ENCODE data around the gene BCKDK. TPM values are rescaled to one million over a fixed set of nuclear protein-coding genes. Genes with fewer than 3 reads are reported as not detected.

BCKDK gene
- total and polyA plus RNA-seq, 2 of the 8 experiments (the other 6 are each of a cell fraction or from before 2014, with no cell fraction given): 49.6 to 77.1 TPM

- Histone ChIP-seq H2BK120ac (replicated peaks; ENCODE audit: low read depth, low read length) (no peak overlapping the region), H2BK5ac (ENCODE audit: low read depth, low read length) (no peak overlapping the region; the same call in 1 of the 2 replicates), H3K9ac (replicated peaks in 1 of 4; ENCODE audit: extremely low read depth in 1 of 4, low read depth in 3 of 4, low read length in 3 of 4) (no peak overlapping the region), H3K56ac (replicated peaks; ENCODE audit: insufficient read length, low read depth, low read length) (no peak overlapping the region), H3K23me2 (ENCODE audit: low read depth, low read length) (no peaks in the 10 kb centered on the region), H3K79me1 (ENCODE audit: low read depth, low read length) (peaks cover 2% of the 10 kb centered on the region; the same call in 1 of the 2 replicates), H2AK5ac (ENCODE audit: low read depth, low read length) (no peak overlapping the region), H4K5ac (ENCODE audit: insufficient read length, low read depth, low read length) (no peak overlapping the region), H2AFZ (ENCODE audit: low read length) (no peak overlapping the region), H2BK12ac (ENCODE audit: low read depth, low read length) (no peak overlapping the region), H4K8ac (ENCODE audit: extremely low read depth, insufficient read depth, low read length) (no peak overlapping the region; the same call in 1 of the 2 replicates), H3K14ac (ENCODE audit: insufficient read length) (no peak overlapping the region), H3K36me3 (ENCODE audit: control insufficient read depth in 2 of 4, insufficient read depth in 4 of 4, low read length in 3 of 4) (peaks cover 0 to 14% (median 8%) of the 10 kb centered on the region in 4 experiments; a peak in 4 of 8 replicates), H3K27me3 (replicated peaks in 1 of 4; ENCODE audit: control insufficient read depth in 3 of 4, extremely low read depth in 1 of 4, insufficient read depth in 3 of 4, low read length in 3 of 4) (no peaks in the 10 kb centered on the region), H3K23ac (ENCODE audit: insufficient read length) (no peak overlapping the region), H2BK15ac (ENCODE audit: low read length) (no peak overlapping the region), H3K9me3 (ENCODE audit: insufficient read depth in 2 of 2, low read depth in 1 of 2, low read length in 1 of 2) (no peaks in the 10 kb centered on the region), H3K4me2 (ENCODE audit: insufficient read depth in 1 of 2, low read depth in 2 of 2, low read length in 2 of 2) (no peak overlapping the region), H3K4me3 (ENCODE audit: extremely low read depth in 1 of 4, insufficient read depth in 2 of 4, low read depth in 3 of 4, low read length in 4 of 4) (no peak overlapping the region), H3K4me1 (replicated peaks in 1 of 4; ENCODE audit: control insufficient read depth in 3 of 4, insufficient read depth in 4 of 4, low read length in 3 of 4) (no peaks in the 10 kb centered on the region), H4K91ac (replicated peaks; ENCODE audit: insufficient read length, low read length) (no peak overlapping the region), H2BK20ac (ENCODE audit: low read length) (no peak overlapping the region), H4K20me1 (replicated peaks in 1 of 2; ENCODE audit: control insufficient read depth in 1 of 2, insufficient read depth in 2 of 2, low read length in 2 of 2) (peaks cover 16 to 18% of the 10 kb centered on the region in 2 experiments), H3K4ac (replicated peaks; ENCODE audit: insufficient read length, low read depth, low read length) (no peak overlapping the region), H3K27ac (ENCODE audit: low read depth, low read length) (no peak overlapping the region), H3K18ac (ENCODE audit: extremely low read depth, low read length) (no peak overlapping the region), H3K79me2 (ENCODE audit: control insufficient read depth in 1 of 2, insufficient read depth in 2 of 2, low read length in 2 of 2) (peaks cover 0 to 4% of the 10 kb centered on the region in 2 experiments; a peak in 1 of 4 replicates)
- ChIA-PET CTCF (ENCODE audit: partially characterized antibody) (interaction anchor here (0.6 to 1.7 kb wide), 3 partner anchors 10 to 132 kb away, joined by 3 to 6 read pairs (median 4); no protein-coding TSS in a partner anchor), POLR2A (ENCODE audit: partially characterized antibody) (interaction anchor here (0.8 to 4.7 kb wide), 5 partner anchors 8 to 83 kb away, joined by 3 to 34 read pairs (median 5); partner anchors contain the start of genes ZNF646 and ZNF668)
- no peak for FAIRE-seq
- 80% methylated on average over 8 of the region's 8 CpGs; no CpG with 5 or more reads in 1 of the 2 experiments for WGBS, 2 experiments (ENCODE audit: extremely low coverage in 1 of 2, insufficient coverage in 1 of 2, insufficient read length in 1 of 2, insufficient replicate concordance in 2 of 2, low coverage in 1 of 2, low lambda C conversion rate in 2 of 2, missing lambda C conversion rate in 1 of 2)
- DNase-seq (ENCODE audit: low read depth in 1 of 2, low spot score in 2 of 2): no peak
- TF ChIP-seq JUN (IDR thresholded peaks at IDR 0.05; ENCODE audit: low read depth, low read length) (no peak), KDM1A (IDR thresholded peaks at IDR 0.05; ENCODE audit: borderline replicate concordance, low read length) (no peak), ATF2 (IDR thresholded peaks at IDR 0.05; ENCODE audit: low read length) (no peak), HDAC2 (IDR thresholded peaks at IDR 0.05; ENCODE audit: borderline replicate concordance in 1 of 2, low read depth in 2 of 2, low read length in 2 of 2) (no peak), EZH2 (IDR thresholded peaks at IDR 0.05; ENCODE audit: low read depth, low read length, severe bottlenecking) (no peak), CHD1 (IDR thresholded peaks at IDR 0.05; ENCODE audit: low read depth, low read length) (no peak), TEAD4 (IDR thresholded peaks at IDR 0.05; ENCODE audit: low read depth, low read length) (no peak), POU5F1 (IDR thresholded peaks at IDR 0.05; ENCODE audit: low read depth, low read length) (no peak), CHD2 (IDR thresholded peaks at IDR 0.05; ENCODE audit: low read length) (no peak), RFX5 (IDR thresholded peaks at IDR 0.05; ENCODE audit: borderline replicate concordance, low read depth, low read length) (no peak), POLR2AphosphoS5 (IDR thresholded peaks at IDR 0.05; ENCODE audit: low read depth, low read length) (no peak), ZNF274 (IDR thresholded peaks at IDR 0.05; ENCODE audit: borderline replicate concordance, extremely low read depth, low read length) (no peak)
Measured at GRCh38 chr16:31085411-31085810, 22.8 kb upstream of the BCKDK start.
